Mammary epithelial cell (primary cell): Measurements from ENCODE around the gene KCTD1.

Experiments
- EZH2 ChIP-seq: IDR thresholded peaks from 2 replicates; pipeline ENCODE4 v1.6.1; 2012; ENCODE audit warnings: low read length, inconsistent platforms, borderline replicate concordance
- TF ChIP-seq, protein P1 (sequence below), 2 donors: IDR thresholded peaks in 1 of 2; conservative IDR thresholded peaks in 1 of 2; 2 replicates each; pipeline ENCODE4 v1.5.1; 2011 to 2012; ENCODE audit warnings: inconsistent platforms in 2 of 2, low read length in 2 of 2, mild to moderate bottlenecking in 2 of 2, control low read depth in 1 of 2, low read depth in 1 of 2; ENCODE audit not compliant: insufficient read depth in 1 of 2; ENCODE audit errors: extremely low read depth in 1 of 2

DNA sequence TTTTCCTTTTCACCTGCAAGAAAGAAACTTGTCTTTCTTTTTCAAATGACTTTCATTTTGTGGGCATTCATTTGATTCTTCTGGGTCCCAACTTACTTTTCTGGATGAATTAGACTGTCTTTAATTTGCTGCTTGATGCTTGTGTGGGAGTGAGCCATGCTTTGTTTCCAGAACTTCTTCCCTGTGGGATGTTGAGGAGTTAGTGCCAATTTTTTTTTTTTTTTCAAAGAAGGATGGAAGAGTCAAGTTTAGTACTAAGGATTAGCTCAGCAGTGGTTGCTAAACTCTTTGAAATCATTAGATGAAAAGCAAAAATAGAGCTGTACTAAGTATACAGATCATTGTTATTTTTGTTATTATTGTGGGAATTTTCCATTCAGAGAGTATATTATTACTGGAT lies 17.2 kb upstream of the KCTD1 start:
- TF ChIP-seq EZH2 = no peak
- TF ChIP-seq, protein P1, sequence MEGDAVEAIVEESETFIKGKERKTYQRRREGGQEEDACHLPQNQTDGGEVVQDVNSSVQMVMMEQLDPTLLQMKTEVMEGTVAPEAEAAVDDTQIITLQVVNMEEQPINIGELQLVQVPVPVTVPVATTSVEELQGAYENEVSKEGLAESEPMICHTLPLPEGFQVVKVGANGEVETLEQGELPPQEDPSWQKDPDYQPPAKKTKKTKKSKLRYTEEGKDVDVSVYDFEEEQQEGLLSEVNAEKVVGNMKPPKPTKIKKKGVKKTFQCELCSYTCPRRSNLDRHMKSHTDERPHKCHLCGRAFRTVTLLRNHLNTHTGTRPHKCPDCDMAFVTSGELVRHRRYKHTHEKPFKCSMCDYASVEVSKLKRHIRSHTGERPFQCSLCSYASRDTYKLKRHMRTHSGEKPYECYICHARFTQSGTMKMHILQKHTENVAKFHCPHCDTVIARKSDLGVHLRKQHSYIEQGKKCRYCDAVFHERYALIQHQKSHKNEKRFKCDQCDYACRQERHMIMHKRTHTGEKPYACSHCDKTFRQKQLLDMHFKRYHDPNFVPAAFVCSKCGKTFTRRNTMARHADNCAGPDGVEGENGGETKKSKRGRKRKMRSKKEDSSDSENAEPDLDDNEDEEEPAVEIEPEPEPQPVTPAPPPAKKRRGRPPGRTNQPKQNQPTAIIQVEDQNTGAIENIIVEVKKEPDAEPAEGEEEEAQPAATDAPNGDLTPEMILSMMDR (conservative IDR thresholded peaks at IDR 0.05 in 1 of 2, IDR thresholded peaks at IDR 0.05 in 1 of 2; ENCODE audit: extremely low read depth in 1 of 2, insufficient read depth in 1 of 2, low read depth in 1 of 2, low read length in 2 of 2) = no peak
